ENCODE data around the gene MYH11.

The MYH11 gene

GRCh38 chr16:15856901-15857698, at the start of gene MYH11:
Gene MYH11 (minus strand): TSS chr16:15857028. CDS start chr16:15838252, 18,776 bp downstream.
- peak; percentile 24 for DNase-seq

DNA sequence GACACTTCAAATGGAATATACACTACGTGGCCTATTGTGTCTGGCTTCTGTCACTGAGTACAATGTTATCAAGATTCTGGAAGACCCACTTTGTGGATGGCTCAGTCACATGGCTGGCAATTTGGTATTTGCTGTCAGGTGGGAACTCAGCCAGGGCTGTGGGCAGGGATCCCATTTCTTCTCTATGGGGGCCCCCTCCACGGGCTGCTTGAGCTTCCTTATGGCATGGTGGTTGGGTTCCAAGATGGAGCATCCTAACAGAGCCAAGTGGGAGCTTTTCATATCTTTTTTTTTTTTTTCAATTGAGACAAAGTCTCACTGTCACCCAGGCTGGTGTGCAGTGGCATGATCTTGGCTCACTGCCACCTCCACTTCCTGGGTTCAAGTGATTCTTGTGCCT, 49.6 kb upstream of the MYH11 start:
- DNase-seq = no peak

GRCh38 chr16:15903960-15904359, 47.1 kb upstream of the MYH11 start:
- no peak for DNase-seq

GRCh38 chr16:15900901-15901500, 44.2 kb upstream of the MYH11 start:
- no peak for DNase-seq

DNA sequence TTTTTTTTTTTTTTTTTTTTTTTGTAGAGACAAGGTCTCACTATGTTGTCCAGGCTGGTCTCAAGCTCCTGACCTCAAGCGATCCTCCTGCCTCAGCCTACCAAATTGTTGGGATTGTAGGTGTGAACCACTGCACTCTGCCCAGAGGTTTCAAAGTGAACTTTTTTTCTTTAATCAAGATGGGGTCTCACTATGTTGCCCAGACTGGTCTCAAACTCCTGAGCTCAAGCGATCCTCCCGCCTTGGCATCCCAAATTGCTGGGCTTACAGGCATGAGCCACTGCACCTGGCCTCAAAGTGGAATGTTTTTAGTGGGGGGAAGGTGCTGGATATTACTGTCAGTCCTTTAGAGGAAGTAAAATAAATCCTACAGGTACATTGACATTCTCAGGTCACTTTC, 43.5 kb upstream of the MYH11 start:
- no peak for DNase-seq

DNA sequence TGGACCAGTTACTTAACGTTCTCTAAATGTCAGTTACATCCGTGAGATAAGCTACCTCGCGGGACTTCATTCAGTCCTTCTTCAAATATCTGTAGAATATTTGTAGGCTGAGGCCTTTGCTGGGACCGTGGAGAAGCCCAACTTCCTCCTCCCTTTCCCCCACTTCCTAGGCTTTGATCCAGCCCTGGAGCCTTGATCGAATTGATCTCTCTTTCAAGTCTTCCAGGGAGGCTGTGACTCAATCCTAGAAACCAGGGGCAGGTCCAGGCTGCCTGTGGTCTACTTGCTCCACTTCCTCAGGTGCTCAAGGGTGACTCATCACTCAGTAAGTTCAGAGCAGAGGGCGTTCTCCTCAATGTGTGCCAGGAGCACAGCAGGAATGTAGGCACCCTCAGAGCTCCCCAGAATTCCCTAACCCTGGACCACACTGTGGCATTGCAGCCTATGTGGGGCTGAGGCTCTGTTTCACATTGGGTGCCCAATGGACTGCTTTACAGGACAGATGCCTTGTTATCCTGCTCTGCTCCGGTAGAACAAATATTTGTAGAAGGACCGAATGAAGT, 42.8 kb upstream of the MYH11 start:
- no peak for DNase-seq

DNA sequence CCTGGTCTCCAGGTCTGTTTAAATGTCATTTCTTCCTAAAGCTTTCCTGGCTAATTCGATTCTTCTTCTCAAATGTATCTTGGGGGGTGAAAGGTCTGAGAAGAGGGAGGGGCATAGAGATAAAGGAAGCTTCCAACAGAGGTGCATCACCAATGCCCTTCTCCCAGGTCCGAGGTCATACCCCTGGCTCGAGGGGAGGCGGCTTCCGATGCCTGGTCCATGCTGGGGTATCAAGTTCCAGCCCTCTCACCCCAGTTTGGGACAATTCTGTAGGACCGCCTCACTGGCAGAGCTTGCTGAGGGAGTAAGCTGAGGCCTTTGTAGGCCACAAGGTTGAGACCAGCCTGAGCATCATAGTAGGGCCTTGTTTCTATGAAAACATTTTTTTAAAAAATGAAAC, 41.8 kb upstream of the MYH11 start:
- DNase-seq = no peak

DNA sequence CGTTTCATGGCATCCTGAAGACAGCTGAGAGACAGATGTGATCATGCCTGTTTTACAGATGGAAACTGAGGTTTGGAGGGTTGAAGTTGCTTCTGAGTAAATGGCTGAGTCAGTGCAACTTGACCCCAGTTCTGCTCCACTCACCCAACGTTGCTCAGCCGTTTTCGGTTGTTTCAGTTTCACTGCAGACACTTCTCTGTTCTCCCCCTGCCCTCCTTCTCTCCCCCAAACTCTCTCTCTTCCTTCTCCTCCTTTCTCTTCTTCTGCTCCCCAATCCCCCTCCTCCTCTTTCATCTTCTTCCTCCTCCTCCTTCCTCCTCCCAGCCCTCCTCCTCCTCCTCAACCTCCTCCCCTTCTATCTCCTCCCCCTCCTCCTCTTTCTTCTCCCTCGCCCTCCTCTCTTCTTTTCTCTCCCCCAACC, 41.0 kb upstream of the MYH11 start:
- DNase-seq = no peak

- DNase-seq = no peak
Measured at GRCh38 chr16:15897121-15897780, 40.4 kb upstream of the MYH11 start.

GRCh38 chr16:15894571-15895374, 37.9 kb upstream of the MYH11 start:
- DNase-seq = no peak

DNA sequence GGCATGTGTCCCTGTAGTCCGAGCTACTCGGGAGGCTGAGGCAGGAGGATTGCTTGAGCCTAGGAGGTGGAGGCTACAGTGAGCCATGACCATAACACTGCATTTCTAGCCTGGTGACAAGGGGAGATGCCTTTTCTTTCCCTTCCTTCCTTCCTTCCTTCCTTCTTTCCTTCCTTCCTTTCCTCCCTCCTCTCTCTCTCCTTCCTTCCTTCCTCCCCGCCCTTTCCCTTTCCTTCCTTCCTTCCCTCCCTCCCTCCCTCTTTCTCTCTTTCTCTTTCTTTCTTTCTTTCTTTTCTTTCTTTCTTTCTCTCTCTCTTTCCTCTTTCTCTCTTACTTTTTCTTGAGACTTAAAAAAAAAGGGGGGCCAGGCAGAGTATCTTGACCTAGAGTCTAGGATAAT, 34.7 kb upstream of the MYH11 start:
- no peak for DNase-seq

DNA sequence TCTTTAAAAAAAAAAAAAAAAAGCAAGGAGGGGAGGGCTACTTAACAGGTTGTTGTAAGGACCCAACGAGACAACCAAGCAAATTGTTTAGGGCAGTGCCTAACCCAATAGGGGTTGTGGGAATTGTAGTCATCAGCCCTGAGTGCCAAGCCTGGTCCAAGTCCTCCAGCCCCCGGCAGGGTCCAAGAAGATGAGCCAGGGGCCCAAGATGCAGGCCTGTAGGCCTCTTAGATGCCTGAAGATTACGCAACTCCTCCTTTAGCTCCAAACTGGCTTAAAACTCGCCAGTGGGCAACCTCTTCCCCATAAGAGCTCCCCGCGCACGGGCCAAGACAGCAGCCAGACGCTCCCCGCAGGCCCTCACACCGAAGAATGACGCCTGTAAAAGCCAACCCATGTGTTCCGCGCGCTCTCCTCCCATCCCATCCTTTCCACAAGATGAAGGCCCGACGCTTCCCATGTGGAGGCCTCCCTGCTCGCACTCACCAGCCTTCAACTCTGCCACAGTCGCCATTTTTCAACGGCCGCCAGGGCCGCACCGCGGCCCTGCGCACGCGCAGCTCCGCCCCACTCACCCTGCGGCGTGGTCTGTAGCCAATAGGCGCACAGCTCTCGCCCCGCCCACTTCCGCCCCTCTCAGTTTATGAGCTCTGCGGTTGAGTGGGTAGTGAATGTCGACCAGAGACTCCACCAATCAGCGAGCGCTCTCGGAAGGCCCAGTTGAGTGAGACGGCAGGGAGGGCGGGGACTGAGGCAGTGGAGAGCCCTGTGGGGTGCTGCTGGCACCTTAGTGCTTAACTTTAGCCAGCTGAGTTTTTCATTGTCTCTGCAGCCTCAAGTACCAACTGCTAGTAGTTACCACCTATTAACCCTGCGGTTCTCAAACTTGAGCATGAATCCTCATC, 31.5 kb upstream of the MYH11 start, which contains the start of gene CEP20:
Gene CEP20, minus strand, starts transcription at position 532 of the 905 bp plus-strand sequence. Its CDS starts 18 bp downstream, at position 514.
- DNase-seq = peak; percentile 99

DNA sequence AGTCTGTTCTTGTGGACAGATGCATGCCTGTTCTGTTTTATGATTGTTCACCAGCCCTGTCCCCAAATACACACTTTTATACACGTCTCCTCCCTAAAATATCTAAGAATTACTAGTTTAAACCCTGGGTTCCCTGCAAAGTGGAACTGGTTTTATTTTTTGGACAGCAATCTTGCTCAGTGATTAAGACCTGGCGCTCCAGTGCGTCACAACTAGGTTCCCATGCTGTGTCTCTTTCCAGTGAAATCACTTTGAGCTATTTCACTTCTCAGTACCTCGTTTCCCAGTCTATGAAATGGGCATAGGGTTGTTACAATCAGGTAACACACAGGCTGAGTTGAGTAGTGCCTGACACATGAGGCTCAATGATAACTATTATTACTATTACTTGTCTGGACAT, 30.5 kb upstream of the MYH11 start:
- DNase-seq = no peak

- DNase-seq = no peak
Measured at GRCh38 chr16:15886078-15886477, 29.2 kb upstream of the MYH11 start.

DNA sequence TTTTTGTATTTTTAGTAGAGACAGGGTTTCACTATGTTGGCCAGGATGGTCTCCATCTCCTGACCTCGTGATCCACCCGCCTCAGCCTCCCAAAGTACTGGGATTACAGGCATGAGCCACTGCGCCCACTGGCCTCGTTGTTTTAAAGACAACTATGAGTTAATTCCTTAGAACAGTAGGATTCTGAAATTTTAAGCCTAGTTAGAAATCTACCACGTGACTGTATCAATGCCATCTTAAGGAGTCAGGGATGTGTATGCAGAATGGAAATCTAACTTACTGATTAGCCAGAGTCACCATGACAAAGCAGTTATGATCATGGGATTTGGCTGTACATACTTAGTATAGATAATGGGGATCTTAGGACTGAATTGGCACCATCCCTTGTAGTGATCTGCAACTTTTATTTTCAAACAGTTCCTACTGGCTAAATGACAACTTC, 28.8 kb upstream of the MYH11 start:
- DNase-seq = no peak

- no peak for DNase-seq
Measured at GRCh38 chr16:15882563-15882962, 25.7 kb upstream of the MYH11 start.

DNA sequence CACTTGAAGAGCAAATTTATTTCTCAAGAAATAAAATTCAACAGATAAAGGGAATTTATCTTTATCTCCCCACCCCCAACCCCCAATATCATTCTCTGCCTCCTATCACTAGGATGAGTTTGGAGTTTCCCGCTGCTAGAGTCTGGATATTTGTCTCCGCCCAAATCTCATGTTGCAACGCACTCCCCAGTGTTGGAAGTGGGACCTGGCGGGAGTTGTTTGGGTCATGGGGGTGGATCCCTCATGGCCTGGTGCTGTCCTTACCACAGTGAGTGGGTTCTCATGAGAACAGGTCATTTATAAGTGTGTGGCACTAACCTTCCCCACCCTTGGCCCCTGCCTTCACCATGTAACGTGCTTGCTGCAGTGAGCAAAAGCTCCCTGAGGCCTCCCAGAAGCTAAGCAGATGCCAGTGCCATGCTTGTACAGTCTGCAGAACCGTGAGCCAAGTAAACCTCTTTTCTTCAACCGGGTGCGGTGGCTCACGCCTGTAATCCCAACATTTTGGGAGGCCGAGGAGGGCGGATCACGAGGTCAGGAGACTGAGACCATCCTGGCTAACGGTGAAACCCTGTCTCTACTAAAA, 25.1 kb upstream of the MYH11 start:
- no peak for DNase-seq

DNA sequence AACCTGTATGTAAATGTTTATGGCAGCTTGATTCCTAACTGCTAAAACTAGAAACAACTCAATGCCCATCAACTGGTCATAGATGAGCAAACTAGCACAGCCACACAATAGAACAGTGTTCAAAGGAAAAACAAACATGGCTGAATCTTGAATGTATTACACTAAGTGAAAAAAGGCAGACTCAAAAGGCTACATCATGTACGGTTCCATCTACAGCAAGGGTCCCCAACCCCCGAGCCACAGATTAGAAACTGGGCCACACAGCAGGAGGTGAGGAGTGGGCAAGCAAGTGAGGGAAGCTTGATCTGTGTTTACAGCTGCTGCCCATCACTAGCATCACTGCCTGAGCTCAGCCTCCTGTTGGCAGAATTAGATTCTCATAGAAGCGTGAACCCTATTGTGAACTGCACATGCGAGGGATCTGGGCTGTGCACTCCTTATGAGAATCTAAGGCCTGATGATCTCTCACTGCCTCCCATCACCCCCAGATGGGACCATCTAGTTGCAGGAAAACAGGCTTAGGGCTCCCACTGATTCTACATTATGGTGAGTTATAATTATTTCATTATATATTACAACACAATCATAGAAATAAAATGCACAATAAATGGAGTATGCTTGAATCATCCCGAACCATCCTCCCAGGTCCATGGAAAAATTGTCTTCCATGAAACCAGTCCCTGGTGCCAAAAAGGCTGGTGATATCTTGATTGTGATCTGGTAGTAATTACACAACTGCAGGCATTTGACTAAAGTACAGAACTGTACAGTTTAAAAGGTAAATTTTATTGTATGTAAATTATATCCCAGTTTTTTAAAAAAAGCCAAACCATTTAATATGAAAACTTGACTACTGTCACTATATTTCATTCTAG, 23.8 kb upstream of the MYH11 start:
- DNase-seq = no peak

DNA sequence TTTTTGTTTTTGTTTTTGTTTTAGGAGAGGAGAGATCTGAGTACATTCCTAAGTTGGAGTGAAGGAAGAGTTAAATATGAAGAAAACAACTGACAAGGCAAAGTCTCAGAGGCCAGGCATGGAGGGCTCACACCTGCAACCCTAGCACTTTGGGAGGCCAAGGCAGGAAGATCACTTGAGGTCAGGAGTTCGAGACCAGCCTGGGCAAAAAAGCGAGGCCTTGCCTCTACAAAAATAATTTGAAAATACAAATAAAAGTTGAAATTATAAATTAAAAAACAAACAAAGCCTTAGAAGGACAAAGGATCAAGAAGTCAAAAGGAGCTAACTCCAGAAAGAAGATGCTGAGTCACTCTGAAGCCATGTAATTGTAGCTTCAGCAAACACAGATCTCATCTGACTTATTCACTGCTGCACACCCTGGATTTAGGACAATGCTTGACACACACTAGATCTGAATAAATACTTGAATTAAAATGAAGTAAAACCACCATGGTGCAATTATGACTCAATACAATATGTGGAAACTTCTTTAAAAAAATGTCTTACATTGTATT, 22.5 kb upstream of the MYH11 start:
- DNase-seq = no peak

DNA sequence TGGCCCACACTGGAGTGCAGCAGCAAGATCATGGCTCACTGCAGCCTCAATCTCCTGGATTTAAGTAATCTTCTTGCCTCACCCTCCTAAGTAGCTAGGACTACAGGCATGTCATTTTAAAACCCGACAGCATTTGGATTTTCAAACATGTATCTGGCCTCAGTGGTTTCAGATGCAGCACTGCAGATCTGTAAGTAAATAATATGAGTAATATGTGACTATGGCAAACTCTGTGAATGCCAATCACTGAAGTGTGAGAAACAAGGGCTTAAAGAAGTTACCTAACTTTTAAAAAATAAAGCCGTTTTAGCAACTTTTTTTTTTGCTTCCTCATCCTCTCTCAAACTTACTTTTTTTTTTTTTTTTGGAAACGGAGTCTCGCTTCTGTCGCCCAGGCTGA, 19.7 kb upstream of the MYH11 start:
- DNase-seq = no peak

All from right hindlimb (tissue), 1 donor.